GM19438 (cell line): ENCODE results near the gene IQSEC1.

Experiments used
- ATAC-seq: cut with Tn5 transposase; IDR thresholded peaks from one replicate; pipeline ENCODE4 v1.9.1; 2021; ENCODE audit warnings: low read depth; ENCODE audit not compliant: unreplicated experiment

IQSEC1 gene

GRCh38 chr3:13034861-13035260, 38.4 kb downstream of the IQSEC1 start:
- ATAC-seq, result no peak

DNA sequence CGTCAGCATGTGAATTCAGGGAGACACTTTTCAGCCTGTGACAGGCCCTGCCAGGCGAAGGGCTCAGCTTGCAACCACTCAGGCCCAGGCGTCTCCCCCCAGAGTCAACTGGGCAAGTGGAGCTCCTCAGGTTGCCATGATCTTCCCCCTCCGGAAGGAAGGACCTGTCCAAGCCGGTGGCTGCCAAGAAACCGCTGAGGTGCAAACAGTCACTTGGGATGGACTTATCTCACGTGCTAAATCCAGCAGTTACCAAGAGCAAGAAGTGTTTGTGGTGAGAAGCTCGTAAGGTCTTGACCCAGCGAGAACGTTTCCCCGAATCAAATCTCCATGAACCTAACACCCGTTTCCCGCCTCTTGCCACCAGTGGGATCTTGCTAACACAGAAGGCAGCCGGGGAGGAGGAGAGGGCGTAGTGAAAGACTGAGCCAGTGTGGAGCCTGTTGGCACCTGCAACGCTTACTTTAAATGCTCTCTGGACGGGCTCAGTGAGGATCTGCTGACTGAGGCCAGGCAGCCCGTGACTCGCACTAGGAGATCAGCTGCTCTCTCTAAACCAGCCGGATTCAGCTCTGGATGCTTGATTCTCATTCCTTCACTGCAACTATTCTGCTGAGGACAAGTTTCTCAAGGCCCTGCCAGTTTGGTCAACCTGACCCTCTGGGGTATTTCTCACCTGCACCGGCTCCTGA, 39.0 kb downstream of the IQSEC1 start:
- ATAC-seq, result no peak

GRCh38 chr3:13032206-13032605, 41.0 kb downstream of the IQSEC1 start:
- ATAC-seq, result no peak

GRCh38 chr3:13031621-13032020, 41.6 kb downstream of the IQSEC1 start:
- ATAC-seq, result no peak

DNA sequence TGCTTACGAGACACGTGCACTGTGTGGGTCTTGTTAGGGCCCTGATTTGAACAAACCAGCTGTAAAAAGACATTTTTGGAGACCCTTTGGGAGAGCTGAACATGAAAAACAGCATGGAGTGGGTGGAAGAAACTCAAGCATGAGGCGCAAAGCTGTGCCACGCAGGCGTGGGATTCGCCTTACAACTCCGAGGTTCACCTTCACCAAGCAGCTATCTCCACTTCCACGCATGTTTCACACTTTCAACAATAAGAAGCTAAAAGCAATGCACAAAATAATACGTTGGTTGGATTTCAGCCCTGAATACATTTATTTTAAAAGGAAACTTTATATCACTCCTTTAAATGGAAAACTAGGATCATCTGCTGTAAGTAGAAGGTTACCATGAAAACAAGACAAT, 42.5 kb downstream of the IQSEC1 start:
- no peak for ATAC-seq

- ATAC-seq, result no peak
These were observed 45.0 kb downstream of the IQSEC1 start for GRCh38 chr3:13028010-13028821.

- ATAC-seq, result no peak
These were observed 46.1 kb downstream of the IQSEC1 start for GRCh38 chr3:13027154-13027553.

- ATAC-seq, result no peak
These were observed 46.7 kb downstream of the IQSEC1 start for GRCh38 chr3:13026534-13026933.

GRCh38 chr3:13025778-13026518, 47.3 kb downstream of the IQSEC1 start:
- no peak for ATAC-seq

GRCh38 chr3:13025090-13025489, 48.1 kb downstream of the IQSEC1 start:
- no peak for ATAC-seq

GRCh38 chr3:13024765-13025065, 48.5 kb downstream of the IQSEC1 start:
- no peak for ATAC-seq

GRCh38 chr3:13023971-13024764, 49.1 kb downstream of the IQSEC1 start:
- ATAC-seq, result no peak

DNA sequence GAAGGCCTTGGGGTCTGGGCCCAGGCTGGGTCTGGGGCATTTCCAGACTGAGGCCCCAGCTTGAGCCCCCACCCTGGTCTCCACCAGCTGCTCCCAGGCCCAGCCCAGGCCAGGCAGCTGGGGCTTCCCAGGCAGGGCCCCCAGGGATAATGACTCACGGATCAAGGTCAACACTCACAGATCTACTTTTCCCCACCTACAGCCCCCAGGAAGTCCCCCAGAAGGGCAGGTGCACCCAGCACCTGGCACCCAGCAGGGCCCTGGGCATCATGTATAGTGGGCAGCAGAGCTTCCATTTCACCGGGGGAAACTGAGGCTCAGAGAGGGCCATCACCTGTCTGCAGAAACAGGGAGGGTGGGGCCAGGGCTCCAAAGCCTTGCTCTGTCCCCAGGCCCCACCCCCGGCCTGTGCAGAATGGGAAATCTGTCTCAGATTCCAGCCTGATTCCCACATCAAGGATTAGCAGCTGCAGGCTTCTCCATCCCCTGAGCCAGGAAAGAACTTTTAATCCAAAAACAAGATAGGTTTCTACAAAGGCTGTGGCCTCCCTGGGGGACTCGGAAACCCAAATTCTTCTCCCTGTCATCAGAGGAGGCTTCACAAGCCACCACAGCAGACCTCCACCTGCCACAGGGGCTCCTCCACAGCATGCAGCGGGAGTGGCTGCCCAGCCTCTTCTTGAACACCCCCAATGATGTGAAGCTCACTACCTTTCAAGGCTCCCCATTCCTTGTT, 49.8 kb downstream of the IQSEC1 start:
- no peak for ATAC-seq

DNA sequence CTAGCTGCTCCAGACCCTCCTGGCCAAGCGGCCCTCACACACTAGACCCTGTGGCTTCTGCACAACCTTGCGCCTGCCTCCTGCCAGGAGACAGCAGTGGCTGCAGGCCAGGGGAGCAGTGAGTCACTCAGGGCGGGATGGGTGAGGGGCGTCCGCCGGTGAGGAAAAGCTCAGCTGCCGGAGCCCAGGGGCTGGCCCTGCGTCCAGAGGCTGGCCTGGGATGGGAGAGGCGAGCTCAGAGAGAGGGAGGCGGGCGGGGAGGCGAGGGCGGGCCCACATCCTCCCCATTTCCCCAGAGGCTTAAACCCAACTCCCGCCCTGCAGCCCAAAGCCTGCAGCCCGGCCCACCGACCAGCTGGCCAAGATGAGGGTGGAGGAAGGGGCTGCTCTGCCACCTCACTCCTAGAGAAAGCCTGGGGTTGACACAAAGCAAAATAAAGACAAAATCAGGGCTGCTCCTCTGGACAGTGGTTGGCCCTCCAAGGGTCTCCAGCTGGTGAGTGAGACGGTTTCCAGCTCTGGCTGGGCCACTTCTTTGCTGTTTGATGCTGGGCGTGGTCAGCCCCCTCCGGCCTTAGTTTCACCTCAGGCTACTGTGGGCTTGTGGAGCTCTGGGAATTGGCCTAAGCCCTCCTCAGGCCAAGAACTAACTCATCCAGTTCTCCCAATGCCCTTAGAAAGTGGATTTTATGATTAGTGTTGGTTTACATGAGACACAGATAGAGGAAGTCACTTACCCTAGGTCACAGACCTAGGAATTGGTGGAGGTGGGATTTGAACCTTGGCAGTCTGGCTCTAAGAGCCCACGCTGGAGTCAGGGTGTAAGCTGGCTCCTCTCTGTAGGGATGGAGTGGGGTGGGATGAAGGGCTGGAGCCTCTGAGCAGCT, 50.6 kb downstream of the IQSEC1 start:
- peak; percentile 52 for ATAC-seq

- ATAC-seq, result no peak
These were observed 51.8 kb downstream of the IQSEC1 start for GRCh38 chr3:13021141-13022114.

- no peak for ATAC-seq
These were observed 53.0 kb downstream of the IQSEC1 start for GRCh38 chr3:13020159-13020750.

GRCh38 chr3:13019243-13020095, 53.8 kb downstream of the IQSEC1 start:
- ATAC-seq, result no peak
